HCT116 (cell line): ENCODE results near the gene CUX1.

Experiments
- EGR1 ChIP-seq: IDR thresholded peaks from 2 replicates; pipeline ENCODE4 v1.6.1; 2012; ENCODE audit warnings: low read depth
- EZH2 ChIP-seq: fragments of 200-600 bp; sonication (generic); IDR thresholded peaks from 2 replicates; pipeline ENCODE4 v1.6.1; 2017; ENCODE audit warnings: antibody characterized with exemption, mixed run types
- JUND ChIP-seq: IDR thresholded peaks from 2 replicates; pipeline ENCODE4 v1.6.1; 2012
- POLR2A ChIP-seq: IDR thresholded peaks from 2 replicates; pipeline ENCODE4 v1.7.0; 2011; ENCODE audit warnings: borderline replicate concordance; ENCODE audit not compliant: insufficient read depth, insufficient read length; ENCODE audit errors: extremely low read depth
- POLR2AphosphoS5 ChIP-seq: IDR thresholded peaks from 2 replicates; pipeline ENCODE4 v1.6.1; 2011; ENCODE audit warnings: mild to moderate bottlenecking, low read depth, low read length, moderate library complexity
- YY1 ChIP-seq: IDR thresholded peaks from 2 replicates; pipeline ENCODE4 v1.6.1; 2011; ENCODE audit warnings: low read length, low read depth, moderate library complexity, mild to moderate bottlenecking; ENCODE audit not compliant: insufficient replicate concordance; ENCODE audit errors: extremely low read depth
- TF ChIP-seq, protein P1 (sequence below), 3 experiments: fragments of 200-600 bp in 1 of 3; sonication (generic) in 1 of 3; IDR thresholded peaks in 2 of 3; conservative IDR thresholded peaks in 1 of 3; 2 replicates each; pipeline ENCODE4 v1.5.1; 2012 to 2017; ENCODE audit warnings: low read depth in 2 of 3, low read length in 2 of 3, antibody characterized with exemption in 1 of 3, borderline replicate concordance in 1 of 3, control low read depth in 1 of 3, mild to moderate bottlenecking in 1 of 3, mixed read lengths in 1 of 3, mixed run types in 1 of 3, moderate library complexity in 1 of 3; ENCODE audit not compliant: insufficient read depth in 1 of 3

- TF ChIP-seq, protein P1, sequence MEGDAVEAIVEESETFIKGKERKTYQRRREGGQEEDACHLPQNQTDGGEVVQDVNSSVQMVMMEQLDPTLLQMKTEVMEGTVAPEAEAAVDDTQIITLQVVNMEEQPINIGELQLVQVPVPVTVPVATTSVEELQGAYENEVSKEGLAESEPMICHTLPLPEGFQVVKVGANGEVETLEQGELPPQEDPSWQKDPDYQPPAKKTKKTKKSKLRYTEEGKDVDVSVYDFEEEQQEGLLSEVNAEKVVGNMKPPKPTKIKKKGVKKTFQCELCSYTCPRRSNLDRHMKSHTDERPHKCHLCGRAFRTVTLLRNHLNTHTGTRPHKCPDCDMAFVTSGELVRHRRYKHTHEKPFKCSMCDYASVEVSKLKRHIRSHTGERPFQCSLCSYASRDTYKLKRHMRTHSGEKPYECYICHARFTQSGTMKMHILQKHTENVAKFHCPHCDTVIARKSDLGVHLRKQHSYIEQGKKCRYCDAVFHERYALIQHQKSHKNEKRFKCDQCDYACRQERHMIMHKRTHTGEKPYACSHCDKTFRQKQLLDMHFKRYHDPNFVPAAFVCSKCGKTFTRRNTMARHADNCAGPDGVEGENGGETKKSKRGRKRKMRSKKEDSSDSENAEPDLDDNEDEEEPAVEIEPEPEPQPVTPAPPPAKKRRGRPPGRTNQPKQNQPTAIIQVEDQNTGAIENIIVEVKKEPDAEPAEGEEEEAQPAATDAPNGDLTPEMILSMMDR (IDR thresholded peaks at IDR 0.05 in 2 of 3, conservative IDR thresholded peaks at IDR 0.05 in 1 of 3; ENCODE audit: borderline replicate concordance in 1 of 3, insufficient read depth in 1 of 3, low read depth in 2 of 3, low read length in 2 of 3) = no peak
- TF ChIP-seq YY1 = no peak
- TF ChIP-seq POLR2AphosphoS5 = no peak
- TF ChIP-seq EGR1 = no peak
- no peak for TF ChIP-seq POLR2A
- TF ChIP-seq EZH2 = no peak
- TF ChIP-seq JUND = no peak
These were observed 35.0 kb upstream of the CUX1 start for GRCh38 chr7:101782476-101782875.
